GM21360 (cell line): ENCODE data around the gene ZNF235.
"Not testable (repeated sequence)": the region's sequence is repeated elsewhere in the genome, so short reads cannot be mapped to it uniquely, and the experiment has no call there.

Experiments used
- ATAC-seq: cut with Tn5 transposase; IDR thresholded peaks from one replicate; pipeline ENCODE4 v1.9.1; 2021; ENCODE audit warnings: mild to moderate bottlenecking, moderate library complexity; ENCODE audit not compliant: unreplicated experiment

ZNF235 gene

DNA sequence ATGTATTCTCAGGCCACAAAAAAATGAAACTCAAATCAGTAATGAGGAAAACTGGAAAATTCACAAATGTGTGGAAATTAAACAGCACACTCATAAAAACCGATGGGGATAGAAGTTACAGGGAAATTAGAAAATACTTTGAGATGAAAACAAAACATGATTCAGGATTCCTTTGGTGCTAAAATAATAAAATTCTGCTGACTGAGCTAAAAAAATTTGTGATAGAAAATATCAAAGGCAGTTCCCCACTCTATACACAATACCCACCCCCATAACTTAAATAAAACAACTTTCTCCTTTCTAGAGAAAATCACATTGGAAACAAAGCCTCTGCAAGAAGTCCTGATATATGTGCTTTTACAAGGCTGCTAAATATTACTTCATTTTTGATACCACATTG, 46.7 kb downstream of the ZNF235 start:
- ATAC-seq = no peak

DNA sequence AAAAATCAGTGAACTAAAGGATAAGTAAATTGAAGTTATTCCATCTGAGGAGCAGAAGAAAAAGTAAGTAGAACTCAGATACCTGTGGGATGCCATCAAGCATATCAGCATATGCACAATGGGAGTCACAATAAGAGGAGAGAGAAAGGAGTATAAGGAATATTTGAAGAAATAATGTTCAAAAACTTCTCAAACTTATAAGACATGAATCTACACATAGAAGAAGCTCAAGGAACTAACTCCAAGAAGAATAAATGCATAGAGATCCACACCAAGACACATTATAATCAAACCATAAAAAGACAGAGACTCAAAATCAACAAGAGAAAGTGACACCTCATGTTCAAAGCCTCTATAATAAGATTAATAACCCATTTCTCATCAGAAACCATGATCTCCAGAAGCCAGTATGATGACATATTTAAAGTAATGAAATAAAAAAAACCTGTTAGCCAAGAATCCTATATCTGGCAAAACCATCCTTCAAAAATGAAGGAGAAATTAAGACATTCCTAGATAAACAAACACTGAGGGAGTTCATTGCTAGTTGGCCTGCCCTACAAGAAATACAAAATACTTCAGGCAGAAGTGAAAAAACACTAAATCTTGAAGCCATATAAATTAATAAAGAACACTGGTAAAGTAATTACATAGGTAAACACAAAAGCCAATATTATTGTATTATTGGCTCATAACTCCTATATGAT, 49.0 kb downstream of the ZNF235 start:
- ATAC-seq = no peak

DNA sequence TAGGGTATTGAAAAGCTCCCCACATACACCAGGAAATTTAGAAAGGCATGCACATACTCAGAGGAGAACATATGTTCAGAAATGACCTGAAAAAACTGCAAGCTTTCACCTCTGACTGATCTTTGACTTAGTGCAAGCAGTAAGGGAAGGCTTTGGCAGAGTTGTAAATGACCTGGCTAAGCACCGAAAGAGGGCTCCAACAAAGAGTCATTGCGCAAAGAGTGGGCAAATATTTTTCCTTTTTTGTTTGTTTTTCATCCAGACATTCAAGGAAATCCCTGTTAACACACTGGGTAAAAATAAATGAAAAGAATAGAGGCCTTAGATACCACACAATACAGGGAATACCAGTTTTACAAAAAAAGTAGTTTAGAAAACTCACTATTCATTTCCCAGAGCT, 50.3 kb downstream of the ZNF235 start:
- no peak for ATAC-seq

DNA sequence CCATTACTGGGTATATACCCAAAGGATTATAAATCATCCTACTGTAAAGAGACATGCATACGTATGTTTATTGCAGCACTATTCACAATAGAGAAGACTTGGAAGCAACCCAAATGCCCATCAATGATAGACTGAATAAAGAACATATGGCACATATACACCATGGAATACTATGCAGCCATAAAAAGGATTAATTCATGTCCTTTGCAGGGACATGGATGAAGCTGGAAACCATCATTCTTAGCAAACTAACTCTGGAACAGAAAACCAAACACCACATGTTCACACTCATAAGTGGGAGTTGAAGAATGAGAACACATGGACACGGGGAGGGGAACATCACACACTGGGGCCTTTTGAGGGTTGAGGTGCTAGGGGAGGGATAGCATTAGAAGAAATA, 51.4 kb downstream of the ZNF235 start:
- ATAC-seq = not testable (repeated sequence)

DNA sequence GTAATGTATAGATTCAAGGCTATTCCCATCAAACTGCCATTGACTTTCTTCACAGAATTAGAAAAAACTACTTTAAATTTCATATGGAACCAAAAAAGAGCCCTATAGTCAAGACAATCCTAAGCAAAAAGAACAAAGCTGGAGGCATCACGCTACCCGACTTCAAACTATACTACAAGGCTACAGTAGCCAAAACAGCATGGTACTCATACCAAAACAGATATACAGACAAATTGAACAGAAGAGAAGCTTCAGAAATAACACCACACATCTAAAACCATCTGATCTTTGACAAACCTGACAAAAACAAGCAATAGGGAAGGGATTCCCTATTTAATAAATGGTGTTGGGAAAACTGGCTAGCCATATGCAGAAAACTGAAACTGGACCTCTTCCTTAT, 52.5 kb downstream of the ZNF235 start:
- not testable (repeated sequence) for ATAC-seq

DNA sequence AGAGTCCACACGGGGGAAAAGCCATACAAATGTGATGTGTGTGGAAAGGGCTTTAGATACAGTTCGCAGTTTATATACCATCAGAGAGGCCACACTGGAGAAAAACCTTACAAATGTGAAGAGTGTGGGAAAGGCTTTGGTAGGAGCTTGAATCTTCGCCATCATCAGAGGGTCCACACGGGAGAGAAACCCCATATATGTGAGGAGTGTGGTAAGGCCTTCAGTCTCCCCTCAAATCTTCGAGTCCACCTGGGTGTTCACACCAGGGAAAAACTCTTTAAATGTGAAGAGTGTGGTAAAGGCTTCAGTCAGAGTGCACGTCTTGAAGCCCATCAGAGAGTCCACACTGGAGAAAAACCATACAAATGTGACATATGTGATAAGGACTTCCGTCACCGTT, 68.4 kb downstream of the ZNF235 start:
- no peak for ATAC-seq
